Cardiac fibroblast (primary cell): ENCODE measurements around the gene C4orf51.

Experiments used
- DNase-seq, 2 donors: peaks; one replicate each; pipeline versions ENCODE4 v3.0.0 to v3.0.0-alpha.2; 2010; ENCODE audit warnings: low read depth in 2 of 2
- H3K4me3 ChIP-seq, 2 donors: replicated peaks in 1 of 2; 1 replicate in 1 of 2; 2 replicates in 1 of 2; pipeline ENCODE4 v1.5.1; 2011; ENCODE audit warnings: low read depth in 2 of 2, low read length in 2 of 2, mild to moderate bottlenecking in 2 of 2, moderate library complexity in 1 of 2
- TF ChIP-seq, protein P1 (sequence below): IDR thresholded peaks from one replicate; pipeline ENCODE4 v1.5.1; 2011; ENCODE audit warnings: low read depth, mild to moderate bottlenecking, low read length, inconsistent platforms

Gene C4orf51

DNA sequence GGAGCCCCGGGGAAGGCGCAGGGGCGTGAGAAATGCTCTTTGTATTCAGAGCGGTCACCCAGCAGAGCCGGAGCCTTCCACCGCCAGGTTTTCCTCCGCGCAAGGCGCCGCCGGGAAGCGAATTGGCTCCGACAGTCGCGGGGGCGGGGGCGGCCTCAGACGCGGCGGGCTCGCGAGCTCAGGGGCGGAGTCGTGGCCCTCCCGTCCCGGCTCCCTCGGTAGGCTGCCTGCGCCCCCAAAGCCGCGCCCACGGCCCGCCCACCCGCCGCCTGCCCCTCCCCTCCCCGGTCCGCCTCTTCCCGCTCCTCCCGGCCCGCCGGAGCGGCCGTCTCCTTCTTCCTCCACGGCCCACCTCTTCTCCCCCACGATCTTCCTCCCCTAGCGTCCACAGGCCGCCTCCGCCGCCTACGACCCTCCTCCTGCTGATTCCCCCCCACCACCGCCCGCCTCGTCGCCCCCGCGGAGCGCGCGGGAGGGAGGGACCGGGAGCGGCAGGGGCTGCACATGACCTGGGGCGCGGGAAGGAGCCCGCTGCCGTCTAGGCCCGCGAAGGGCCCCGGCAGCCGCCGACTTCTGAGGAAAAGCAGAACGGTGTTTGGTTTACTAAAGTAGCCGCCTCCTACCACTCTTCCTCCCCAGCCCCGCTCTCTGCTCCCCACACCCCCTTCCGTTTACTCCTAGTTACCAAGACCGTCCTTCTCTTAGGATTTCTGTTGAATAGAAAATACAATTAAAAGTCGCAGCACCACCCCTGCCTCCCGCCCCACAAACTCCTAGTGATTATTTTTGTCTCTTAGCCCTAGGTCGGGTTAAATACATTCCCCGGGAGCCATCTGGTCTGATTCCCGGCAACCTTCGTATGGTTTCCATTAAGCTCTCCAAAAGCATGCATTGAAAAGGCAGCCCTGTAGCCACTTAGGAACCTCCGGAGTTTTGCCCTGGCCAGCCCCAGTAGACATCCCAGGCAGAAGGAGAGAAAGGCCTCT is 53.2 kb downstream of the C4orf51 start:
- peak overlapping the region; percentile 39 to 61 for H3K4me3 ChIP-seq
- TF ChIP-seq, protein P1, sequence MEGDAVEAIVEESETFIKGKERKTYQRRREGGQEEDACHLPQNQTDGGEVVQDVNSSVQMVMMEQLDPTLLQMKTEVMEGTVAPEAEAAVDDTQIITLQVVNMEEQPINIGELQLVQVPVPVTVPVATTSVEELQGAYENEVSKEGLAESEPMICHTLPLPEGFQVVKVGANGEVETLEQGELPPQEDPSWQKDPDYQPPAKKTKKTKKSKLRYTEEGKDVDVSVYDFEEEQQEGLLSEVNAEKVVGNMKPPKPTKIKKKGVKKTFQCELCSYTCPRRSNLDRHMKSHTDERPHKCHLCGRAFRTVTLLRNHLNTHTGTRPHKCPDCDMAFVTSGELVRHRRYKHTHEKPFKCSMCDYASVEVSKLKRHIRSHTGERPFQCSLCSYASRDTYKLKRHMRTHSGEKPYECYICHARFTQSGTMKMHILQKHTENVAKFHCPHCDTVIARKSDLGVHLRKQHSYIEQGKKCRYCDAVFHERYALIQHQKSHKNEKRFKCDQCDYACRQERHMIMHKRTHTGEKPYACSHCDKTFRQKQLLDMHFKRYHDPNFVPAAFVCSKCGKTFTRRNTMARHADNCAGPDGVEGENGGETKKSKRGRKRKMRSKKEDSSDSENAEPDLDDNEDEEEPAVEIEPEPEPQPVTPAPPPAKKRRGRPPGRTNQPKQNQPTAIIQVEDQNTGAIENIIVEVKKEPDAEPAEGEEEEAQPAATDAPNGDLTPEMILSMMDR, result no peak
- DNase-seq, result peak; percentile 93 to 98

DNA sequence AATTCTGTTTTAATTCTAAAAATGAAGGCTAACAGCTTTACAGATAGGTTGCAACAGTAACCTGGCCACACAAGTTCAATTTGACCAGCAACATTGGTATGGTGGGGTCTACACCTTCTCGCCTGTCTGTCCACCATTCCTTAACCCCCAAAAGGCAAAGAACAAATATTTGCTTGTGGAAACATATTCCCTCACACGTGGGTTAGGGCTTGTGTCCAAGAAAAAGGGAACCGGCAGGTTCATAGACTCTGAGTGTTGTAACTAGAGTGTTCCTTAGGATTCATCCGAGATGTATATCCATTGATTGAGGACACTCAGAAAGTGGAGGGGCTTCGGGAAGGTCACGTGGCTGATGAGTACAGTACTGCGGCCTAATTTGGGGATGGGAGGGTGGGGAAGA is 54.1 kb downstream of the C4orf51 start:
- peak overlapping the region in 1 of 2 donors; percentile 30 for H3K4me3 ChIP-seq
- peak in 1 of 2 donors; percentile 38 for DNase-seq
- TF ChIP-seq, protein P1, result no peak

DNA sequence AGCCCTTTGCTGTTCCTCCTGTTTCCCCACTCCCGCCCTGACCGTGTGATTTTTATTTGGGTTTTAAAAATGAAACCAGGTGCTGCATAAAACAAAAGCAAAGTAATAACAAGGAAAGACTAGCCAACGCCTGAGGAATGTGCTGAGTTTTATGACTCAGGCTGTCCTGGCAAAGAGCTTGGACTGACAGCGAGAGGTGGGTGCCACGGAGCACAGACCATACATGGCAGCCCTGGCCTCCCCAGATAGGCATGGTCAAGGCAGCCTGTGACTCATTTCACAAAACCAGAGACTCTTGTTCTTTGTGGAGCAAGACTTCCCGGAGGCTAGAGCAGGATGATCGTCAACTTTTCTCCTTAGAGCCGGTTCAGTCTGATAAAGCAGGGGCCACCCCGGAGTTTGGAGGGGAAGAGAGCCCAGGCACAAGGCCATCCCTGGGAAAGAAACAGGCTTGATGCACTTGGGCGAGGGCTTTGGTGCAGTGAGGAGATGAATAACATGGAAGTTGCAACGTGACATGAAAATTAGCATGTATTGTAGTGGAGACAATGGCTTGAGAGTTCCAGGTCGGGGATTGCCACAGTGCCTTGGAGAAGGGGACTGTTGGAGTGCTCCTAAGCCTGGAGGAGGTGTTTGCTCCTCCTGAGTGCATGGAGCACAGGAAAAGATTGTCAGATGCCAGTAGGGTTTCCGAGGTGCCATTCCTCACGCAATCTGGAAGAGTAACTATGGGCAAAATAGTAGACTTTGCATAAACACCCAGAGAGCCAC is 54.8 kb downstream of the C4orf51 start:
- TF ChIP-seq, protein P1, result no peak
- DNase-seq, result peak; percentile 97 to 99
- H3K4me3 ChIP-seq, result peak overlapping the region; percentile 0 to 30

DNA sequence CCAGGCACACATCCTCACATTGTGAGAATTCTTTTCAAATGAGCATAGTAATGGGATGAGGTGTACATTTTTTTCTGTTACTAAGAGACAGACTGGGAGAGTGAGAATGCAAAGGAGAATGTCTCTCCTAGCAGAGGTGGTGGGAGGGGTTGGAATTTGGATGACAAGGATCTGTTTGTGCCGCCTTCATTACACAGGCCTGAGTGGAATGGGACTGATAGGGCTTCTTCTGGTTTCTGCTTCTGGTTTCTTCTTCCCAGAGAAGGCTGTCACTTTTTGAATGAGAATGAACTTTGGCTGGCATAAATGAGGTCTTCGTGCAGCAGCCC is 55.4 kb downstream of the C4orf51 start:
- H3K4me3 ChIP-seq, result no peak overlapping the region
- DNase-seq, result peak; percentile 92 to 97
- TF ChIP-seq, protein P1, result no peak

DNA sequence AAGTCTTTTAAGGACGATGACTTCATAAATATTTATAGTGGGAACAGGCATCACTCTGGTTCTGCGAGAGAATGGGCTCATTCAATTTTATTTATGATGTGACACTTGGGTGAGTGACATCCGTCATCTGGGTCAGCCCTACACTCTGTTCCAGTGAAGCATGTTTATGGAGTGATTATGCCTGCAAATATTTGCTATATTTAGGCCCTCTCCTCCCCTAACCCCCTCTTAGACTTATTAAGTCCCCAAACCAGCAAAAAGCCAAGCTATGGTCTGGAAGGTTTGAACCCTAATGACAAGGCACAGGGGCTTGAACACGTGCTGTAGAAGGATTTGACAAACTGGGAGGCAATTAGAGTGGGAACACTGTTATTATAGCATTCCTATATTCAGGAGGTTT is 55.9 kb downstream of the C4orf51 start:
- TF ChIP-seq, protein P1, result no peak
- DNase-seq, result no peak
- H3K4me3 ChIP-seq, result no peak overlapping the region

DNA sequence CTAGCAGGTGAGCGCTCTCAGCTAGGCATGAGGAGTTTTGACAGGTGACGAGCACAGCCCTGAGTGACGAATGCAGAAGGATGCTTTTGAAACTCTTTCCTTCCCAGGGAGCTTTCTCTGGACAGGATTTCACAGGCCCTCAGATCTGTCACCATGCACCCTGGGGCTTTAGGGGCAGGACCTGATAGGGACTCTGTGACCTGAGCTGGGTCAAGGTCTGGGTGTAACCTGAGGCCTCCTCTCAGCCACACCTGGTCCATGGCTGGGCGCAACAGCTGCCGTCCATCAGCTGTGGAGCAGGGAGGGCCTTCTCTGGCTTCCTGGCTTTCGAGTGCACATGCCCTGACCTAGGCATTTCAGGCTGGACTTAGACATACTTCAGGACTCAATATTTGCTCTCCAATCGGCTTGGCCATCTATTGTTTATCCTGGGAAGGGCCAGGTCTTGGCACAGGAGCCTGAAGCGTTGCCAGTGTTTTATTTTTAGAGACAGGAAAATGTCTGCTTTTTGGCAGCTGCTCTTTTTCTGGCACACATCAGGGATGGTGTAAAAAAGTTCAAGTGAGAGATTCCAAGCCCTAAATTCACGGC is 56.4 kb downstream of the C4orf51 start:
- no peak overlapping the region for H3K4me3 ChIP-seq
- TF ChIP-seq, protein P1, result no peak
- peak; percentile 48 to 81 for DNase-seq
